WTC11 (cell line): ENCODE data around the gene PRR15. TPM values are rescaled to one million over a fixed set of nuclear protein-coding genes. Genes with fewer than 3 reads are reported as not detected.

Experiments used
- ATAC-seq: fragments of 200-7000 bp; cut with Tn5 transposase; 2 replicates; pipeline ENCODE4 v1.10.0; 2021; ENCODE audit warnings: mild to moderate bottlenecking, moderate library complexity
- Bru-seq: library from RNA; stranded (reverse); fragments of 400-500 nt; gene quantifications from one replicate; lab custom pipeline; 2021; lab: Mats Ljungman, UMichigan
- CTCF ChIA-PET: fragments of 300-600 bp; sonication (Branson Sonifier 250); formaldehyde crosslinking; loops from one replicate; lab custom pipeline; 2021; ENCODE audit warnings: antibody characterized with exemption; lab: Charles Lee
- POLR2A ChIA-PET: fragments of 350-600 bp; sonication (Branson Sonifier 250); formaldehyde crosslinking; loops from one replicate; lab custom pipeline; 2021; ENCODE audit warnings: antibody characterized with exemption; lab: Charles Lee
- DNase-seq: peaks from one replicate; pipeline ENCODE4 v3.0.0; 2021; ENCODE audit warnings: low spot score
- H3K27ac Mint-ChIP-seq: 2 replicates; pipeline ENCODE4 v1.8.0; 2021; ENCODE audit warnings: mixed read lengths
- H3K27me3 Mint-ChIP-seq: 2 replicates; pipeline ENCODE4 v1.8.0; 2021; ENCODE audit warnings: low read depth, mild to moderate bottlenecking, moderate library complexity, mixed read lengths
- H3K36me3 Mint-ChIP-seq: 2 replicates; pipeline ENCODE4 v1.8.0; 2021; ENCODE audit warnings: mixed read lengths
- H3K4me1 Mint-ChIP-seq: 2 replicates; pipeline ENCODE4 v1.8.0; 2022; ENCODE audit warnings: mixed read lengths
- H3K4me3 Mint-ChIP-seq: 2 replicates; pipeline ENCODE4 v1.8.0; 2021; ENCODE audit warnings: mild to moderate bottlenecking, moderate library complexity, mixed read lengths
- H3K9me3 Mint-ChIP-seq: 2 replicates; pipeline ENCODE4 v1.8.0; 2021; ENCODE audit warnings: mixed read lengths
- ARID4B ChIP-seq: sonication (generic); formaldehyde crosslinking; IDR thresholded peaks from 2 replicates; pipeline ENCODE4 v1.8.0; 2023; ENCODE audit warnings: missing genetic modification reagents, mild to moderate bottlenecking, borderline replicate concordance
- EMX1 ChIP-seq: fragments of 250-450 bp; sonication (Bioruptor Pico); IDR thresholded peaks from 2 replicates; pipeline ENCODE4 v1.8.0; 2021; ENCODE audit warnings: mild to moderate bottlenecking
- ESRRA ChIP-seq: sonication (generic); formaldehyde crosslinking; IDR thresholded peaks from 2 replicates; pipeline ENCODE4 v1.8.1; 2022; ENCODE audit warnings: mild to moderate bottlenecking, missing genetic modification reagents, borderline replicate concordance
- FOXP1 ChIP-seq: sonication (generic); formaldehyde crosslinking; IDR thresholded peaks from 2 replicates; pipeline ENCODE4 v1.8.0; 2022; ENCODE audit warnings: missing genetic modification reagents, mild to moderate bottlenecking, moderate library complexity, borderline replicate concordance
- GABPB1 ChIP-seq: sonication (generic); formaldehyde crosslinking; IDR thresholded peaks from 2 replicates; pipeline ENCODE4 v1.8.1; 2023; ENCODE audit warnings: mild to moderate bottlenecking, missing genetic modification reagents
- GTF2I ChIP-seq: fragments of 250-450 bp; sonication (Bioruptor Pico); conservative IDR thresholded peaks from 2 replicates; pipeline ENCODE4 v1.4.0; 2021; ENCODE audit warnings: mild to moderate bottlenecking
- MXD4 ChIP-seq: fragments of 250-450 bp; sonication (Bioruptor Pico); IDR thresholded peaks from 2 replicates; pipeline ENCODE4 v1.8.0; 2021; ENCODE audit warnings: mild to moderate bottlenecking, moderate library complexity, borderline replicate concordance
- NFYB ChIP-seq: sonication (generic); formaldehyde crosslinking; conservative IDR thresholded peaks from 2 replicates; pipeline ENCODE4 v1.8.0; 2022; ENCODE audit warnings: low read depth, missing genetic modification reagents
- NR3C1 ChIP-seq: sonication (generic); formaldehyde crosslinking; conservative IDR thresholded peaks from 2 replicates; pipeline ENCODE4 v1.8.1; 2023; ENCODE audit warnings: low read depth, mild to moderate bottlenecking, missing genetic modification reagents
- RORB ChIP-seq: fragments of 250-450 bp; sonication (Bioruptor Pico); IDR thresholded peaks from 2 replicates; pipeline ENCODE4 v1.9.0; 2021; ENCODE audit warnings: mild to moderate bottlenecking
- SMAD3 ChIP-seq: sonication (generic); formaldehyde crosslinking; IDR thresholded peaks from 2 replicates; pipeline ENCODE4 v1.8.0; 2022; ENCODE audit warnings: missing genetic modification reagents, mild to moderate bottlenecking, borderline replicate concordance
- STAT6 ChIP-seq: sonication (generic); formaldehyde crosslinking; conservative IDR thresholded peaks from 2 replicates; pipeline ENCODE4 v1.8.1; 2023; ENCODE audit warnings: mild to moderate bottlenecking, low read depth, missing genetic modification reagents, moderate library complexity
- TP53 ChIP-seq: sonication (generic); formaldehyde crosslinking; IDR thresholded peaks from 2 replicates; pipeline ENCODE4 v1.8.1; 2023; ENCODE audit warnings: mild to moderate bottlenecking, missing genetic modification reagents
- ZBTB43 ChIP-seq: sonication (generic); formaldehyde crosslinking; IDR thresholded peaks from 2 replicates; pipeline ENCODE4 v1.8.1; 2023; ENCODE audit warnings: mild to moderate bottlenecking, missing genetic modification reagents
- ZNF121 ChIP-seq: sonication (generic); formaldehyde crosslinking; IDR thresholded peaks from 2 replicates; pipeline ENCODE4 v1.8.0; 2023; ENCODE audit warnings: missing genetic modification reagents
- ZNF263 ChIP-seq: sonication (generic); formaldehyde crosslinking; IDR thresholded peaks from 2 replicates; pipeline ENCODE4 v1.8.1; 2022; ENCODE audit warnings: low read depth, mild to moderate bottlenecking, moderate library complexity, missing genetic modification reagents
- ZNF396 ChIP-seq: fragments of 250-450 bp; sonication (Bioruptor Pico); IDR thresholded peaks from 2 replicates; pipeline ENCODE4 v1.8.0; 2021; ENCODE audit warnings: mild to moderate bottlenecking, moderate library complexity, borderline replicate concordance
- ZNF416 ChIP-seq: fragments of 250-450 bp; sonication (Bioruptor Pico); IDR thresholded peaks from 2 replicates; pipeline ENCODE4 v1.9.0; 2021; ENCODE audit warnings: mild to moderate bottlenecking, inconsistent platforms
- long read RNA-seq, 3 experiments: library from RNA in 1 of 3; library from capped mRNA in 1 of 3; library from polyadenylated mRNA in 1 of 3; unstranded in 2 of 3; stranded (forward) in 1 of 3; transcript quantifications; one replicate each; pipeline ENCODE4 v2.0.0, GENCODE V29; 2021
- total RNA-seq: library from RNA; stranded (reverse); gene quantifications from 3 replicates; pipeline ENCODE4 v1.2.3, GENCODE V29; 2021
- TF ChIP-seq, protein P1 (sequence below): sonication (generic); formaldehyde crosslinking; IDR thresholded peaks from 2 replicates; pipeline ENCODE4 v1.8.1; 2022; ENCODE audit warnings: low read depth, mild to moderate bottlenecking, moderate library complexity, missing genetic modification reagents, borderline replicate concordance
- TF ChIP-seq, protein P2 (sequence below): sonication (generic); formaldehyde crosslinking; IDR thresholded peaks from 2 replicates; pipeline ENCODE4 v1.8.0; 2023; ENCODE audit warnings: mild to moderate bottlenecking, missing genetic modification reagents
- TF ChIP-seq, protein P3 (sequence below): sonication (generic); formaldehyde crosslinking; IDR thresholded peaks from 2 replicates; pipeline ENCODE4 v1.8.0; 2022; ENCODE audit warnings: mild to moderate bottlenecking, missing genetic modification reagents

Gene PRR15
- total RNA-seq (17.6 to 22.7 TPM (median 21.2 TPM) in 3 replicates), Bru-seq, nascent RNA (percentile 92 among the genes with signal in this experiment)
- long read RNA-seq, experiment 1, transcript PRR15-201 (2 exons, 1,678 nt): major isoform, 13 of 37 reads
- long read RNA-seq, experiment 1, transcript PRR15-202 (2 exons, 503 nt): minor isoform, 9 of 37 reads
- long read RNA-seq, experiment 1, partial matches to known transcripts: 0 of 37 reads
- long read RNA-seq, experiment 1, other reads (novel, unspliced or antisense): 15 of 37 reads
- long read RNA-seq, experiment 2, transcript PRR15-201 (2 exons, 1,678 nt): major isoform, 14 of 24 reads
- long read RNA-seq, experiment 2, partial matches to known transcripts: 0 of 24 reads
- long read RNA-seq, experiment 2, other reads (novel, unspliced or antisense): 7 of 24 reads
- long read RNA-seq, experiment 3, partial matches to known transcripts: 0 of 1 reads
- long read RNA-seq, experiment 3, other reads (novel, unspliced or antisense): 1 of 1 reads

GRCh38 chr7:29563590-29564495 lies at the start of gene PRR15:
Gene PRR15 (plus strand): TSS chr7:29563835. CDS start chr7:29566330, 2,495 bp downstream.
- peak within 1 kb of the TSS; percentile 91 for H3K27ac Mint-ChIP-seq
- H3K4me1 Mint-ChIP-seq: peaks cover 47% of the 10 kb centered on the region
- 0 out of 2 replicates have a peak, but pooled peaks cover 2% of the 10 kb centered on the region for H3K36me3 Mint-ChIP-seq
- CTCF ChIA-PET: interaction anchor here (0.6 to 1.3 kb wide), 3 partner anchors 25 to 637 kb away, joined by 3 to 4 read pairs (median 4); no protein-coding TSS in a partner anchor
- POLR2A ChIA-PET: interaction anchor here (0.6 to 1.1 kb wide), 3 partner anchors 9 to 68 kb away, joined by 3 to 5 read pairs (median 4); no protein-coding TSS in a partner anchor
- no peaks in the 10 kb centered on the region for H3K9me3 Mint-ChIP-seq
- peak; percentile 84 for ATAC-seq
- DNase-seq: peak; percentile 84
- H3K4me3 Mint-ChIP-seq: peak within 1 kb of the TSS; percentile 90
- peaks cover 20% of the 10 kb centered on the region for H3K27me3 Mint-ChIP-seq
- no peak for TF ChIP-seq ZNF121 (CRISPR knock-in tag)
- no peak for TF ChIP-seq NR3C1
- TF ChIP-seq ZBTB43 (CRISPR knock-in tag): no peak
- no peak for TF ChIP-seq SMAD3 (CRISPR knock-in tag)
- no peak for TF ChIP-seq ZNF263 (CRISPR knock-in tag)
- TF ChIP-seq FOXP1: no peak
- TF ChIP-seq GTF2I (CRISPR knock-in tag): no peak
- TF ChIP-seq MXD4 (CRISPR knock-in tag): no peak
- TF ChIP-seq NFYB (CRISPR knock-in tag): no peak; the same call in 1 of the 2 replicates
- no peak for TF ChIP-seq GABPB1
- TF ChIP-seq STAT6 (CRISPR knock-in tag): no peak
- no peak for TF ChIP-seq ZNF416
- TF ChIP-seq, protein P1, sequence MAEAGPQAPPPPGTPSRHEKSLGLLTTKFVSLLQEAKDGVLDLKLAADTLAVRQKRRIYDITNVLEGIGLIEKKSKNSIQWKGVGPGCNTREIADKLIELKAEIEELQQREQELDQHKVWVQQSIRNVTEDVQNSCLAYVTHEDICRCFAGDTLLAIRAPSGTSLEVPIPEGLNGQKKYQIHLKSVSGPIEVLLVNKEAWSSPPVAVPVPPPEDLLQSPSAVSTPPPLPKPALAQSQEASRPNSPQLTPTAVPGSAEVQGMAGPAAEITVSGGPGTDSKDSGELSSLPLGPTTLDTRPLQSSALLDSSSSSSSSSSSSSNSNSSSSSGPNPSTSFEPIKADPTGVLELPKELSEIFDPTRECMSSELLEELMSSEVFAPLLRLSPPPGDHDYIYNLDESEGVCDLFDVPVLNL: no peak
- TF ChIP-seq, protein P2, sequence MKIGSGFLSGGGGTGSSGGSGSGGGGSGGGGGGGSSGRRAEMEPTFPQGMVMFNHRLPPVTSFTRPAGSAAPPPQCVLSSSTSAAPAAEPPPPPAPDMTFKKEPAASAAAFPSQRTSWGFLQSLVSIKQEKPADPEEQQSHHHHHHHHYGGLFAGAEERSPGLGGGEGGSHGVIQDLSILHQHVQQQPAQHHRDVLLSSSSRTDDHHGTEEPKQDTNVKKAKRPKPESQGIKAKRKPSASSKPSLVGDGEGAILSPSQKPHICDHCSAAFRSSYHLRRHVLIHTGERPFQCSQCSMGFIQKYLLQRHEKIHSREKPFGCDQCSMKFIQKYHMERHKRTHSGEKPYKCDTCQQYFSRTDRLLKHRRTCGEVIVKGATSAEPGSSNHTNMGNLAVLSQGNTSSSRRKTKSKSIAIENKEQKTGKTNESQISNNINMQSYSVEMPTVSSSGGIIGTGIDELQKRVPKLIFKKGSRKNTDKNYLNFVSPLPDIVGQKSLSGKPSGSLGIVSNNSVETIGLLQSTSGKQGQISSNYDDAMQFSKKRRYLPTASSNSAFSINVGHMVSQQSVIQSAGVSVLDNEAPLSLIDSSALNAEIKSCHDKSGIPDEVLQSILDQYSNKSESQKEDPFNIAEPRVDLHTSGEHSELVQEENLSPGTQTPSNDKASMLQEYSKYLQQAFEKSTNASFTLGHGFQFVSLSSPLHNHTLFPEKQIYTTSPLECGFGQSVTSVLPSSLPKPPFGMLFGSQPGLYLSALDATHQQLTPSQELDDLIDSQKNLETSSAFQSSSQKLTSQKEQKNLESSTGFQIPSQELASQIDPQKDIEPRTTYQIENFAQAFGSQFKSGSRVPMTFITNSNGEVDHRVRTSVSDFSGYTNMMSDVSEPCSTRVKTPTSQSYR (CRISPR knock-in tag): no peak
- TF ChIP-seq, protein P3, sequence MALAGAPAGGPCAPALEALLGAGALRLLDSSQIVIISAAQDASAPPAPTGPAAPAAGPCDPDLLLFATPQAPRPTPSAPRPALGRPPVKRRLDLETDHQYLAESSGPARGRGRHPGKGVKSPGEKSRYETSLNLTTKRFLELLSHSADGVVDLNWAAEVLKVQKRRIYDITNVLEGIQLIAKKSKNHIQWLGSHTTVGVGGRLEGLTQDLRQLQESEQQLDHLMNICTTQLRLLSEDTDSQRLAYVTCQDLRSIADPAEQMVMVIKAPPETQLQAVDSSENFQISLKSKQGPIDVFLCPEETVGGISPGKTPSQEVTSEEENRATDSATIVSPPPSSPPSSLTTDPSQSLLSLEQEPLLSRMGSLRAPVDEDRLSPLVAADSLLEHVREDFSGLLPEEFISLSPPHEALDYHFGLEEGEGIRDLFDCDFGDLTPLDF (CRISPR knock-in tag): 0 out of 2 replicates have a peak, but pooled peaks have one; percentile 21
- no peak for TF ChIP-seq RORB
- no peak for TF ChIP-seq EMX1 (CRISPR knock-in tag)
- TF ChIP-seq ZNF396 (CRISPR knock-in tag): no peak
- TF ChIP-seq ESRRA (CRISPR knock-in tag): no peak
- no peak for TF ChIP-seq TP53 (CRISPR knock-in tag)
- peak; percentile 37; the same call in 1 of the 2 replicates for TF ChIP-seq ARID4B (CRISPR knock-in tag)
